ENCODE data around the gene NCAM2.

The NCAM2 gene

DNA sequence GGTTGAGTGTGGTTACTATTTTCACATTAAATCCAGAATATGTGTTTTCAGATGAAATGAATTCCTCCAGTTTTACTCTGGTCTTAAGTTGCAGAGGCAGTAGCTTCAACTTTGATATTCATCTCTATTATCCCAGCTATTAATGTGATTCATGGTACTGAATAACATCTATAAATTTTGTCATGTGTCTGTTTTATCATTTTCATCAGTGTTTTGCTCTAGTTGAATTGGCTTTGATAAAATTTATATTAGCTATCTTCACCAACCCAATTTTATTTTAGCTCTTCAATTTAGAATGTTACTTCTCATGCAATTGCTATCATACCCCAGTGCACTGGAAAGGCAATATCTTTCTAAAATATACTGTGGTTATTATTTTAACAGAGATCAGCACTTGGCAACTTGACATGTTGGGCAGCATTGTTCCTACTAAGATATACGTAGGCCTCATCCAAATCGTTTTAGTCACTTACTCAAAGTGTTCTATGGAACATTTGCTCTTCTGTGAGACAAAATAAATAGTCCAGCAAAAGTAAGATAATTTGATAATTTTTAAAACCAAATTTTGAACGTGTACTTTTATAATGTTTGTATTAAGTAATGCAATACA is 184.3 kb downstream of the NCAM2 start:
- Histone ChIP-seq H3K4me3 (ENCODE audit: low read depth in 1 of 5, low read length in 5 of 5) (no peak overlapping the region), H3K9me3 (ENCODE audit: control insufficient read depth in 5 of 5, low read length in 5 of 5) (no peaks in the 10 kb centered on the region), H3K36me3 (ENCODE audit: control insufficient read depth in 5 of 5, insufficient read depth in 5 of 5, low read length in 5 of 5) (no peaks in the 10 kb centered on the region), H3K27ac (ENCODE audit: low read depth, low read length) (no peak overlapping the region), H3K9ac (ENCODE audit: low read length in 5 of 5) (no peak overlapping the region), H3K4me1 (ENCODE audit: control insufficient read depth in 5 of 5, insufficient read depth in 5 of 5, low read length in 5 of 5) (no peaks in the 10 kb centered on the region), H3K27me3 (ENCODE audit: control insufficient read depth in 5 of 5, insufficient read depth in 4 of 5, low read length in 5 of 5) (no peaks in the 10 kb centered on the region)

DNA sequence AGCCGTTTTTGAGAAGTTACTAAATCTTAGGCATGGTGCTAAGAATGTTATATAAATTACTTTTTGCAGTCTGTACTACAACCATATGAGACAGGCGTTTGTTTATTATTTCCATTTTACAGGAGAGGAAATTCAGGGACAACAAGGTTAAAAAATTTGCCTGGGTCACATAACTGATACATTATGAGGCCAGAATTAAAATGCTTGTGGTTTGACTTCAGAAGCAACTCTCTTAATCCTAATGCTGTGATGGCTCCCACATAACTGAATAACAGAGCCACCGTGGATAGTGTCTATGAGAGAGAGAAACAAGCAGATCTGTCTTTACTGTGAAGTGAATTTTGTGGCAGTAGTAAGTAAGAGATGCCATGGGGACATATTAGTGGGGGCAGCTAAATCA is 184.9 kb downstream of the NCAM2 start:
- H3K9ac ChIP-seq (ENCODE audit: low read length in 5 of 5): no peak overlapping the region

DNA sequence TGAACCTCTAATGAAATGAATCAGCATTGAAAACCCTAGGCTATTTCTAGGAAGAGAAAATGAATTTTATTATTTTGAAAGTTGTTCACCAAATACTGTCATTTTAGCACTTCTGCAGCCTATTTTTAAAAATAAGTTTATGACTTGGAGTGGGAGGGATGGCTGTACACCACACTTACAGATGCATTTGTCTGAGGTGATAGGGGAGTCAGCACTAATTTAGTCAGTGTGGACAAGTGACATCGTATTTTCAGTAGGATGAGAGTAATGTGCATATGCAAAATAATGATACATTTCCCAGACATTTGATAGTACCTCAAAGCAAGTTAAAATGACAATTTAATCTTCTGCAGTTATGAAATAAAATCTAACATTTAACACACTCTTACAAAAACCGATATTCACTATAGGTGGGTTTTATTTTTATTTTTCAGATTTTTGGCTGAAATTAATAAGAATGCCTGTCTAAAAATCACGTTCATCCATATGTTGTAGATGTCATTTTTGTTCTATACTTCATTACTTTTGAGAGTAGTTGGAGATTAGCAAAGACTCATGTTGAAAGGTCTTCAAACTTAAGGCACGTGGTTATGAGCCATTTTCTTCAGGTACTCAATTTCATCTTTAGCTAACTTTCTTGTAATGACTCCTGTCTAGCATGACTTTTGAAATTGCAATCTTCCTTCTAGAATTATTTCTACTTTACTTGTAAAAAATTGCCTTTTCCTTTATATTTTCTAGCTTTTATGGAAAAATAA is 186.7 kb downstream of the NCAM2 start:
- no peaks in the 10 kb centered on the region for H3K36me3 ChIP-seq (ENCODE audit: control insufficient read depth in 5 of 5, insufficient read depth in 5 of 5, low read length in 5 of 5)
- no peak overlapping the region for H3K9ac ChIP-seq (ENCODE audit: low read length in 5 of 5)
- no peak overlapping the region for H3K4me3 ChIP-seq (ENCODE audit: low read depth in 1 of 5, low read length in 5 of 5)
- H3K4me1 ChIP-seq (ENCODE audit: control insufficient read depth in 5 of 5, insufficient read depth in 5 of 5, low read length in 5 of 5): no peaks in the 10 kb centered on the region
- H3K27me3 ChIP-seq (ENCODE audit: control insufficient read depth in 5 of 5, insufficient read depth in 4 of 5, low read length in 5 of 5): no peaks in the 10 kb centered on the region
- H3K27ac ChIP-seq (ENCODE audit: low read depth, low read length): no peak overlapping the region
- no peaks in the 10 kb centered on the region for H3K9me3 ChIP-seq (ENCODE audit: control insufficient read depth in 5 of 5, low read length in 5 of 5)

More for the DNA sequence above, 184.9 kb downstream of the NCAM2 start:
- Histone ChIP-seq H3K27me3 (ENCODE audit: control insufficient read depth in 5 of 5, insufficient read depth in 4 of 5, low read length in 5 of 5) (no peaks in the 10 kb centered on the region), H3K4me1 (ENCODE audit: control insufficient read depth in 5 of 5, insufficient read depth in 5 of 5, low read length in 5 of 5) (no peaks in the 10 kb centered on the region), H3K36me3 (ENCODE audit: control insufficient read depth in 5 of 5, insufficient read depth in 5 of 5, low read length in 5 of 5) (no peaks in the 10 kb centered on the region), H3K4me3 (ENCODE audit: low read depth in 1 of 5, low read length in 5 of 5) (no peak overlapping the region), H3K9me3 (ENCODE audit: control insufficient read depth in 5 of 5, low read length in 5 of 5) (no peaks in the 10 kb centered on the region), H3K27ac (ENCODE audit: low read depth, low read length) (no peak overlapping the region)

DNA sequence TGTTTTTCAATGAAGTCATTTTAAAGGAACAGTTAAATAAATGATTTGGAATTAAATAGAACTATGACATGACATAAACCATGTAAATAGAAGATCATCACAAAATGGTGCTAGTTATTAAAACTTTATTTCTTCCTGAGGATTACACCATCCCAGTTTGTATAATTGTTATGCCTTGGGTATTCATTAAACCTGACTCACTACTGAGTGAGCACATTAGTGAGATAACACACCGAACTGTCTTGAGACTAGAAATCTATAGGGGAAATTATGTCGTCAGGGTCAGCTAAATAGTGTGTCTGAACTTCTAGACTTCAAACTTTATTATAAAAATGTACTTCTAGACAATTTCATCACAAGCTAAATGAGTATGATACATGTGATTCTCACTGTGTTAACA is 189.4 kb downstream of the NCAM2 start:
- no peaks in the 10 kb centered on the region for H3K9me3 ChIP-seq (ENCODE audit: control insufficient read depth in 5 of 5, low read length in 5 of 5)
- H3K36me3 ChIP-seq (ENCODE audit: control insufficient read depth in 5 of 5, insufficient read depth in 5 of 5, low read length in 5 of 5): no peaks in the 10 kb centered on the region
- H3K4me1 ChIP-seq (ENCODE audit: control insufficient read depth in 5 of 5, insufficient read depth in 5 of 5, low read length in 5 of 5): no peaks in the 10 kb centered on the region
- H3K9ac ChIP-seq (ENCODE audit: low read length in 5 of 5): no peak overlapping the region
- H3K4me3 ChIP-seq (ENCODE audit: low read depth in 1 of 5, low read length in 5 of 5): no peak overlapping the region
- no peak overlapping the region for H3K27ac ChIP-seq (ENCODE audit: low read depth, low read length)
- no peaks in the 10 kb centered on the region for H3K27me3 ChIP-seq (ENCODE audit: control insufficient read depth in 5 of 5, insufficient read depth in 4 of 5, low read length in 5 of 5)

DNA sequence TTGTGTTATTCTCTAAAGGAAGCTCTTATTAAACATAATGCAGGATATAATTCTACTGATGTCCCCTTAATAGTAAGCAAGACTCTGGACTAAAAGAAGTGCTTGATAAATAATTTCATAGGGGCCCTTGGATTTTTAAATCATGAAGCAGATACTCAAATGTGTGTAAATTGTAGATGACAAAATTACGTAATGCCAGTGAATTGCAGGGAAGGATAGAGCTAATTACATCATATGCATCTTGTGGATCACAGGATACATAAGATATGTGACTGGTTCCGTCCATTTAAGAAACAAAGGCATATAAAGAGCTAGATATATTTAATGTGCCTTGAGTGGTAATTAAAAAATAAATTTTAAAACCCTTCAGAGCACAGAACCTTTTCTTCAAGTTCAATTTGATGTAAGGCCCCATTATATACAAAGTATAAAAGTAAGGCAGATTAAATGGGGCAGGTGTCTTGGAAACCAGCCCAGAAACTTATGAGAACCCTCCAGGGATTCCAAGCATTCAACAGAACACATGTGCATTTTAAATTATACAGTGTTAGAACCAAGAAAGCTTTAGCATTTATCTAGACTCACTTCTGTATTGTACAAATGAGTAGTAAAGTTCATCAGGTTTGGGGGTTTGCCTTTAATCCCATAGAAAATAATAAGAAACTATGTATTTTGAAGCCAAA is 190.4 kb downstream of the NCAM2 start:
- H3K4me1 ChIP-seq (ENCODE audit: control insufficient read depth in 5 of 5, insufficient read depth in 5 of 5, low read length in 5 of 5): no peaks in the 10 kb centered on the region
- no peak overlapping the region for H3K9ac ChIP-seq (ENCODE audit: low read length in 5 of 5)
- H3K9me3 ChIP-seq (ENCODE audit: control insufficient read depth in 5 of 5, low read length in 5 of 5): no peaks in the 10 kb centered on the region
- no peak overlapping the region for H3K4me3 ChIP-seq (ENCODE audit: low read depth in 1 of 5, low read length in 5 of 5)
- no peaks in the 10 kb centered on the region for H3K27me3 ChIP-seq (ENCODE audit: control insufficient read depth in 5 of 5, insufficient read depth in 4 of 5, low read length in 5 of 5)
- H3K36me3 ChIP-seq (ENCODE audit: control insufficient read depth in 5 of 5, insufficient read depth in 5 of 5, low read length in 5 of 5): no peaks in the 10 kb centered on the region
- H3K27ac ChIP-seq (ENCODE audit: low read depth, low read length): no peak overlapping the region

DNA sequence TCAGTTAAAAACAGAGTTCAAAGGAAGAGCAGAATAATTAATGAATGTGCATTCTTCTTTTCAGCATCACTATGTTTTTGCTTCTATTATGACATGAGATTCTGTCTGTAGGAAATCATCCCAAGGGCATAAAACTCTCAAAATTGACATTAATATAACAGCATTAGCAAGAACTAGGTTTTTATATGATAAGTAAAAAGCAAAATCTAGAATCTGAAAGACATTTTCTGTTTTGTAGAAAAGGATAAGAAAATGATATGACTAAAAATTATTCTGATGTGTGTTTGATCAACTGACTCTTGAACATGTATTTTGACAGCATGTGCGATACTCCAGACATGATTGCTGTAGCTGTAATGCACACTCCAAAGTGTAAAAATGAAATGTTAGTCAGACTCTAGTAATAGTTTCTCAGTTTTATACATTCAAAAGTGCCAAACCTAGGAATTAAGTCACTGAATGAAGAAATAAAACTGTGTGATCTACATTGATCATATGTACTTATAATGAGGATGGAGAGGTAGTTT is 197.3 kb downstream of the NCAM2 start:
- no peaks in the 10 kb centered on the region for H3K36me3 ChIP-seq (ENCODE audit: control insufficient read depth in 5 of 5, insufficient read depth in 5 of 5, low read length in 5 of 5)
- H3K27ac ChIP-seq (ENCODE audit: low read depth, low read length): no peak overlapping the region
- H3K9ac ChIP-seq (ENCODE audit: low read length in 5 of 5): no peak overlapping the region
- peaks cover 0 to 7% (median 0%) of the 10 kb centered on the region in 5 donors for H3K4me1 ChIP-seq (ENCODE audit: control insufficient read depth in 5 of 5, insufficient read depth in 5 of 5, low read length in 5 of 5)
- no peak overlapping the region for H3K4me3 ChIP-seq (ENCODE audit: low read depth in 1 of 5, low read length in 5 of 5)
- no peaks in the 10 kb centered on the region for H3K27me3 ChIP-seq (ENCODE audit: control insufficient read depth in 5 of 5, insufficient read depth in 4 of 5, low read length in 5 of 5)
- H3K9me3 ChIP-seq (ENCODE audit: control insufficient read depth in 5 of 5, low read length in 5 of 5): no peaks in the 10 kb centered on the region

DNA sequence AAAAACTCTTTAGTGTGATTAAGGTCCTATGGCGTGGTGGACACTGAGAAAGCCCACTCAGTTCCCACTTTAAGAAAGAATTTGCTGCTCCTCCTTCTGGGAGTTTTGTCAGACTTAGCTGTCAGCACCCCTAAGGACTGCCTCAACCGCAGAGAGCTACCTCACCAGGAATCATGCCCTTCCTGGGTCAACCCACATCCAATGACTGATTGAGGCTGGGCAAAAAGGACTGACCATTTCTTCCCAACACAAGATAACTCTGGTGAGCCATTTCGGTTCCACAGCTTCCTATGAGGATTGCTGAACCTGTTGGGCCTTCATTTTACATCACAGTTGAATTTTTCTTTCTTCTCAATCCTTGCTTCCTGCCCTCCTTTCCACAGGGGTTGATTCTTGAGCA is 197.9 kb downstream of the NCAM2 start:
- Histone ChIP-seq H3K27ac (ENCODE audit: low read depth, low read length) (no peak overlapping the region), H3K27me3 (ENCODE audit: control insufficient read depth in 5 of 5, insufficient read depth in 4 of 5, low read length in 5 of 5) (no peaks in the 10 kb centered on the region), H3K36me3 (ENCODE audit: control insufficient read depth in 5 of 5, insufficient read depth in 5 of 5, low read length in 5 of 5) (no peaks in the 10 kb centered on the region), H3K9me3 (ENCODE audit: control insufficient read depth in 5 of 5, low read length in 5 of 5) (no peaks in the 10 kb centered on the region), H3K4me1 (ENCODE audit: control insufficient read depth in 5 of 5, insufficient read depth in 5 of 5, low read length in 5 of 5) (peaks cover 0 to 7% (median 0%) of the 10 kb centered on the region in 5 donors), H3K4me3 (ENCODE audit: low read depth in 1 of 5, low read length in 5 of 5) (no peak overlapping the region), H3K9ac (ENCODE audit: low read length in 5 of 5) (no peak overlapping the region)

DNA sequence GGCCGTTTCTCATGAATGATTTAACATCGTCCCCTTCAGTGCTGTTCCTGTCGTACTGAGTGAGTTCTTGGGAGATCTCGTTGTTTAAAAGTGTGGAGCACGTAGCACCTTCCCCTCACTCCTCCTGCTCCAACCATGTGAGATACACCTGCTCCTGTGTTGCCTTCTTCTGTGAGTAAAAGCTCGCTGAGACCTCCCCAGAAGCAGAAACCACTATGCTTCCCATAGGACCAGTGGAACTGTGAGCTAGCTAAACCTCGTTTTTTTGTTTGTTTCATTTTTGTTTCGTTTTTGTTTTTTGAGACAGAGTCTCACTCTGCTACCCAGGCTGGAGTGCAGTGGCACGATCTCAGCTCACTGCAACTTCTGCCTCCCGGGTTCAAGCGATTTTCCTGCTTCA is 198.6 kb downstream of the NCAM2 start:
- Histone ChIP-seq H3K36me3 (ENCODE audit: control insufficient read depth in 5 of 5, insufficient read depth in 5 of 5, low read length in 5 of 5) (no peaks in the 10 kb centered on the region), H3K4me3 (ENCODE audit: low read depth in 1 of 5, low read length in 5 of 5) (no peak overlapping the region), H3K27me3 (ENCODE audit: control insufficient read depth in 5 of 5, insufficient read depth in 4 of 5, low read length in 5 of 5) (no peaks in the 10 kb centered on the region), H3K4me1 (ENCODE audit: control insufficient read depth in 5 of 5, insufficient read depth in 5 of 5, low read length in 5 of 5) (peaks cover 0 to 7% (median 0%) of the 10 kb centered on the region in 5 donors), H3K27ac (ENCODE audit: low read depth, low read length) (no peak overlapping the region), H3K9me3 (ENCODE audit: control insufficient read depth in 5 of 5, low read length in 5 of 5) (no peaks in the 10 kb centered on the region), H3K9ac (ENCODE audit: low read length in 5 of 5) (no peak overlapping the region)

DNA sequence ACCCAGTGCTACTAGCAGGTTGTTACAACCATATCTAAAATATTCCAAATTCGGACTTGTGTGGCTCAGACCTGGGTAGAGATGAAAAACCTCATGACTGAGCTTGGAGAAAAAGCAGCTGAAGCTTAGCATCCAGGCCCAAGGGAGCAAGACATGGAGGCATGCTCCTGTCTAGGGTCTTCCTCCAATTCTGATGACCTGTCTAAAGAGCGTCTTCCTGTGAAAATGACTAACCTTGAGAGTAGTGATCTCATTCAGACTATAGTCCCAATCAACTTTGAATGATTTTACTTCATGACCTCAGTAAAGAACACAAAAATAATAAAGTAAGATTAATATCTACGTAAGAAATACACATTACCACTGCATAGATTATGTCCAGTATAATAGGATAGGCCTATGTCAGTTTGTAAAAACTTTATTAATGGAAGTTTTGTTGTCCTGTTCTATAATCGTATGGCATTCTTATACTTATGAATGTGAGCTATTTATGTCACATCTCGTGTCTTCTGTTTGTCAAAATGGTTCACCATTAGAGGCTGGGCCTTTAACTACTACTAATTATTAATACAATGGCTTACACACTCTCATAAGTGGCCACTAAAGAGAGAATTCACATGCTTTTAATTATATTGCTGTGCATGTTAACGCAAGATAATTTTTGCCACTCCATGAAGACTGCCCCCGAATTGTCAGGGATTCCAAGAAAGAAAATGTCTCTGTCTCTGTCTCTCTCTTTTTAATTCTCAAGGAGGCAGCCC is 201.3 kb downstream of the NCAM2 start:
- H3K27ac ChIP-seq (ENCODE audit: low read depth, low read length): peak overlapping the region; percentile 60

More for the DNA sequence above, 201.3 kb downstream of the NCAM2 start:
- H3K9ac ChIP-seq (ENCODE audit: low read length in 5 of 5): no peak overlapping the region
- no peak overlapping the region for H3K4me3 ChIP-seq (ENCODE audit: low read depth in 1 of 5, low read length in 5 of 5)
- H3K36me3 ChIP-seq (ENCODE audit: control insufficient read depth in 5 of 5, insufficient read depth in 5 of 5, low read length in 5 of 5): no peaks in the 10 kb centered on the region
- H3K27me3 ChIP-seq (ENCODE audit: control insufficient read depth in 5 of 5, insufficient read depth in 4 of 5, low read length in 5 of 5): no peaks in the 10 kb centered on the region
- H3K4me1 ChIP-seq (ENCODE audit: control insufficient read depth in 5 of 5, insufficient read depth in 5 of 5, low read length in 5 of 5): peaks cover 0 to 7% (median 0%) of the 10 kb centered on the region in 5 donors
- no peaks in the 10 kb centered on the region for H3K9me3 ChIP-seq (ENCODE audit: control insufficient read depth in 5 of 5, low read length in 5 of 5)
